Mesendoderm (in vitro differentiated cells): Measurements from ENCODE around the gene SPTLC3. TPM values are rescaled to one million over a fixed set of nuclear protein-coding genes. Genes with fewer than 3 reads are reported as not detected.
A peak's percentile ranks its signal among the peaks of the same experiment; 100 is the strongest.

Experiments used
- DNase-seq: peaks from one replicate; pipeline ENCODE4 v3.0.0; 2013
- H2AK5ac ChIP-seq: 2 replicates; pipeline ENCODE4 v1.6.1; 2013; ENCODE audit warnings: low read length, inconsistent platforms
- H2BK120ac ChIP-seq: 2 replicates; pipeline ENCODE4 v1.6.1; 2013; ENCODE audit warnings: low read depth, mild to moderate bottlenecking, low read length, moderate library complexity, mixed read lengths
- H2BK15ac ChIP-seq: replicated peaks from 2 replicates; pipeline ENCODE4 v1.6.1; 2013; ENCODE audit warnings: low read depth, mild to moderate bottlenecking, moderate library complexity
- H2BK5ac ChIP-seq: 2 replicates; pipeline ENCODE4 v1.6.1; 2013; ENCODE audit warnings: low read length, inconsistent platforms
- H3K18ac ChIP-seq: 2 replicates; pipeline ENCODE4 v1.6.1; 2013; ENCODE audit warnings: mild to moderate bottlenecking, low read length, mixed read lengths
- H3K23ac ChIP-seq: one replicate; pipeline ENCODE4 v1.6.1; 2013; ENCODE audit warnings: low read length
- H3K27ac ChIP-seq: 2 replicates; pipeline ENCODE4 v1.5.1; 2013; ENCODE audit warnings: low read depth, mild to moderate bottlenecking, inconsistent platforms, low read length, moderate library complexity
- H3K27me3 ChIP-seq: 2 replicates; pipeline ENCODE4 v1.6.1; 2013; ENCODE audit warnings: low read length, control low read depth, mild to moderate bottlenecking, inconsistent platforms; ENCODE audit not compliant: insufficient read depth, poor library complexity
- H3K36me3 ChIP-seq: 2 replicates; pipeline ENCODE4 v1.6.1; 2013; ENCODE audit warnings: low read length, inconsistent platforms; ENCODE audit not compliant: control insufficient read depth, insufficient read depth
- H3K4ac ChIP-seq: one replicate; pipeline ENCODE4 v1.6.1; 2013; ENCODE audit warnings: low read depth, mild to moderate bottlenecking, low read length, moderate library complexity
- H3K4me1 ChIP-seq: 2 replicates; pipeline ENCODE4 v1.6.1; 2013; ENCODE audit warnings: low read depth, low read length, inconsistent platforms; ENCODE audit not compliant: control insufficient read depth
- H3K4me2 ChIP-seq: 2 replicates; pipeline ENCODE4 v1.6.1; 2013; ENCODE audit warnings: low read length
- H3K4me3 ChIP-seq: 2 replicates; pipeline ENCODE4 v1.5.1; 2013; ENCODE audit warnings: mild to moderate bottlenecking, low read length
- H3K56ac ChIP-seq: one replicate; pipeline ENCODE4 v1.6.1; 2013; ENCODE audit warnings: low read length
- H3K79me1 ChIP-seq: 2 replicates; pipeline ENCODE4 v1.6.1; 2013; ENCODE audit warnings: low read length, inconsistent platforms
- H3K79me2 ChIP-seq: 2 replicates; pipeline ENCODE4 v1.6.1; 2013; ENCODE audit warnings: mild to moderate bottlenecking, low read length; ENCODE audit not compliant: control insufficient read depth, insufficient read depth
- H3K9ac ChIP-seq: 2 replicates; pipeline ENCODE4 v1.6.1; 2013; ENCODE audit warnings: low read length, inconsistent platforms
- H4K5ac ChIP-seq: one replicate; pipeline ENCODE4 v1.6.1; 2013; ENCODE audit warnings: low read length
- H4K8ac ChIP-seq: one replicate; pipeline ENCODE4 v1.6.1; 2013; ENCODE audit warnings: low read depth, mild to moderate bottlenecking, control low read depth, low read length, moderate library complexity
- WGBS: extraction: QIAGEN DNeasy Blood & Tissue Kit; methylation state at CpG from one replicate; pipeline ENCODE4 v1.1.7; 2013; ENCODE audit warnings: low lambda C conversion rate, missing lambda C conversion rate; ENCODE audit not compliant: insufficient coverage; ENCODE audit errors: extremely low coverage; 5-methylcytosine and 5-hydroxymethylcytosine counted together
- polyA plus RNA-seq, 2 experiments: library from polyadenylated mRNA; stranded (reverse); fragments of 200-250 nt; gene quantifications; one replicate each; pipeline ENCODE4 v1.2.3, GENCODE V29; 2013

SPTLC3 gene
- polyA plus RNA-seq (2013, experiment 1 of 2), result 0.76 TPM
- polyA plus RNA-seq (2013, experiment 2 of 2), result 1.0 TPM

GRCh38 chr20:13008761-13009681 lies at the start of gene SPTLC3:
SPTLC3 (plus strand) TSS chr20:13008972; CDS start chr20:13009268, 296 bp downstream.
- H2AK5ac ChIP-seq, result no peak within 1 kb of the TSS
- no peak within 1 kb of the TSS for H2BK15ac ChIP-seq
- peaks cover 4% of the 10 kb centered on the region for H3K4me1 ChIP-seq
- H3K27ac ChIP-seq, result no peak within 1 kb of the TSS
- no peaks in the 10 kb centered on the region for H3K27me3 ChIP-seq
- H4K8ac ChIP-seq, result no peak within 1 kb of the TSS
- H3K18ac ChIP-seq, result no peak within 1 kb of the TSS
- no peak within 1 kb of the TSS for H2BK5ac ChIP-seq
- H3K56ac ChIP-seq, result no peak within 1 kb of the TSS
- no peak within 1 kb of the TSS for H2BK120ac ChIP-seq
- H3K23ac ChIP-seq, result no peak within 1 kb of the TSS
- H3K4me3 ChIP-seq, result no peak within 1 kb of the TSS
- no peaks in the 10 kb centered on the region for H3K36me3 ChIP-seq
- WGBS, result no CpG with 5 or more reads among the region's 9 CpGs
- no peak within 1 kb of the TSS for H3K4ac ChIP-seq
- no peak within 1 kb of the TSS for H3K9ac ChIP-seq
- H3K4me2 ChIP-seq, result no peak within 1 kb of the TSS
- no peak within 1 kb of the TSS for H4K5ac ChIP-seq
- DNase-seq, result peak; percentile 85
- H3K79me2 ChIP-seq, result no peaks in the 10 kb centered on the region
- H3K79me1 ChIP-seq, result no peaks in the 10 kb centered on the region

- no peaks in the 10 kb centered on the region for H3K4me1 ChIP-seq
- no peak overlapping the region for H3K18ac ChIP-seq
- no peak overlapping the region for H2BK15ac ChIP-seq
- H3K36me3 ChIP-seq, result no peaks in the 10 kb centered on the region
- no CpG with 5 or more reads among the region's 4 CpGs for WGBS
- no peak overlapping the region for H4K8ac ChIP-seq
- no peaks in the 10 kb centered on the region for H3K27me3 ChIP-seq
- no peak overlapping the region for H3K4ac ChIP-seq
- no peak overlapping the region for H2AK5ac ChIP-seq
- DNase-seq, result no peak
- H4K5ac ChIP-seq, result no peak overlapping the region
- no peak overlapping the region for H3K56ac ChIP-seq
- H3K23ac ChIP-seq, result no peak overlapping the region
- no peak overlapping the region for H3K4me2 ChIP-seq
- no peak overlapping the region for H2BK5ac ChIP-seq
- H2BK120ac ChIP-seq, result no peak overlapping the region
- no peak overlapping the region for H3K27ac ChIP-seq
- no peaks in the 10 kb centered on the region for H3K79me2 ChIP-seq
- H3K9ac ChIP-seq, result no peak overlapping the region
- H3K79me1 ChIP-seq, result no peaks in the 10 kb centered on the region
- no peak overlapping the region for H3K4me3 ChIP-seq
Measured at GRCh38 chr20:12961725-12962124, 47.0 kb upstream of the SPTLC3 start.

GRCh38 chr20:12962895-12963294 lies 45.9 kb upstream of the SPTLC3 start:
- Histone ChIP-seq H3K4me2 (no peak overlapping the region), H4K8ac (no peak overlapping the region), H3K23ac (no peak overlapping the region), H2AK5ac (no peak overlapping the region), H4K5ac (no peak overlapping the region), H2BK5ac (no peak overlapping the region), H3K18ac (no peak overlapping the region), H3K27ac (no peak overlapping the region), H3K9ac (no peak overlapping the region), H3K79me2 (no peaks in the 10 kb centered on the region), H3K4me3 (no peak overlapping the region), H2BK15ac (no peak overlapping the region), H2BK120ac (no peak overlapping the region), H3K27me3 (no peaks in the 10 kb centered on the region), H3K56ac (no peak overlapping the region), H3K36me3 (no peaks in the 10 kb centered on the region), H3K4me1 (no peaks in the 10 kb centered on the region), H3K4ac (no peak overlapping the region), H3K79me1 (no peaks in the 10 kb centered on the region)
- DNase-seq, result no peak
- WGBS, result no CpG with 5 or more reads among the region's 2 CpGs

- Histone ChIP-seq H3K4me2 (no peak overlapping the region), H3K4me3 (no peak overlapping the region), H2BK5ac (no peak overlapping the region), H3K27me3 (no peaks in the 10 kb centered on the region), H4K5ac (no peak overlapping the region), H3K79me1 (no peaks in the 10 kb centered on the region), H3K56ac (no peak overlapping the region), H3K36me3 (no peaks in the 10 kb centered on the region), H3K9ac (no peak overlapping the region), H3K4ac (no peak overlapping the region), H3K27ac (no peak overlapping the region), H3K4me1 (no peaks in the 10 kb centered on the region), H2BK120ac (no peak overlapping the region), H2AK5ac (no peak overlapping the region), H4K8ac (no peak overlapping the region), H3K79me2 (no peaks in the 10 kb centered on the region), H3K18ac (no peak overlapping the region), H2BK15ac (no peak overlapping the region), H3K23ac (no peak overlapping the region)
- no peak for DNase-seq
- WGBS, result no CpG with 5 or more reads among the region's 3 CpGs
Measured at GRCh38 chr20:12963416-12963815, 45.4 kb upstream of the SPTLC3 start.

GRCh38 chr20:12965212-12965869 lies 43.4 kb upstream of the SPTLC3 start:
- Histone ChIP-seq H4K8ac (no peak overlapping the region), H2BK5ac (no peak overlapping the region), H4K5ac (no peak overlapping the region), H3K4me2 (no peak overlapping the region), H3K79me1 (no peaks in the 10 kb centered on the region), H2BK120ac (no peak overlapping the region), H3K4me1 (no peaks in the 10 kb centered on the region), H3K27ac (no peak overlapping the region), H2AK5ac (no peak overlapping the region), H3K4me3 (no peak overlapping the region), H3K36me3 (no peaks in the 10 kb centered on the region), H3K9ac (no peak overlapping the region), H3K56ac (no peak overlapping the region), H3K79me2 (no peaks in the 10 kb centered on the region), H3K23ac (no peak overlapping the region), H3K18ac (no peak overlapping the region), H3K27me3 (no peaks in the 10 kb centered on the region), H2BK15ac (no peak overlapping the region), H3K4ac (no peak overlapping the region)
- DNase-seq, result no peak
